Liver (tissue), 9 donors: ENCODE results near the gene ZMYND8. TPM values are rescaled to one million over a fixed set of nuclear protein-coding genes. Genes with fewer than 3 reads are reported as not detected.

ENCODE experiments used
- DNase-seq: peaks from one replicate; pipeline ENCODE4 v3.0.0-alpha.2; 2017; ENCODE audit warnings: low spot score
- H3K27ac ChIP-seq, 2 donors: one replicate each; pipeline ENCODE4 v1.7.0; 2013; ENCODE audit warnings: inconsistent platforms in 2 of 2, low read length in 2 of 2, control low read depth in 1 of 2, low read depth in 1 of 2, mild to moderate bottlenecking in 1 of 2
- H3K27me3 ChIP-seq, 4 donors: one replicate each; pipeline versions ENCODE4 v1.6.1 to v1.7.0; 2013; ENCODE audit warnings: low read length in 3 of 4, inconsistent platforms in 1 of 4, mild to moderate bottlenecking in 1 of 4, moderate library complexity in 1 of 4; ENCODE audit not compliant: control insufficient read depth in 4 of 4, insufficient read depth in 4 of 4
- H3K36me3 ChIP-seq, 4 donors: one replicate each; pipeline versions ENCODE4 v1.6.1 to v1.7.0; 2013; ENCODE audit warnings: low read length in 3 of 4, mild to moderate bottlenecking in 3 of 4, low read depth in 1 of 4, moderate library complexity in 1 of 4; ENCODE audit not compliant: control insufficient read depth in 4 of 4, insufficient read depth in 3 of 4
- H3K4me1 ChIP-seq, 4 donors: one replicate each; pipeline versions ENCODE4 v1.6.1 to v1.7.0; 2013; ENCODE audit warnings: low read length in 3 of 4, mild to moderate bottlenecking in 3 of 4, moderate library complexity in 1 of 4; ENCODE audit not compliant: control insufficient read depth in 4 of 4, insufficient read depth in 4 of 4
- H3K4me3 ChIP-seq, 3 donors: one replicate each; pipeline versions ENCODE4 v1.6.1 to v1.7.0; 2013; ENCODE audit warnings: low read length in 3 of 3, control low read depth in 1 of 3, low read depth in 1 of 3, mild to moderate bottlenecking in 1 of 3
- H3K9ac ChIP-seq, 2 donors: one replicate each; pipeline ENCODE4 v1.7.0; 2013; ENCODE audit warnings: low read length in 2 of 2, mild to moderate bottlenecking in 2 of 2, moderate library complexity in 2 of 2, control low read depth in 1 of 2, low read depth in 1 of 2
- H3K9me3 ChIP-seq, 4 donors: one replicate each; pipeline versions ENCODE4 v1.6.1 to v1.7.0; 2013; ENCODE audit warnings: low read length in 3 of 4; ENCODE audit not compliant: control insufficient read depth in 4 of 4
- ATF3 ChIP-seq: IDR thresholded peaks from 2 replicates; pipeline ENCODE4 v1.6.1; 2016; ENCODE audit warnings: antibody characterized with exemption
- CTCF ChIP-seq: fragments of 150-350 bp; IDR thresholded peaks from 2 replicates; pipeline ENCODE4 v1.5.1; 2017; ENCODE audit warnings: improper control_type of control experiment, low read depth, low read length; ENCODE audit not compliant: missing input control
- EGR1 ChIP-seq, 2 donors: IDR thresholded peaks; 2 replicates each; pipeline ENCODE4 v1.6.1; 2016 to 2018; ENCODE audit warnings: antibody characterized with exemption in 2 of 2, low read depth in 2 of 2
- FOXA1 ChIP-seq: IDR thresholded peaks from 2 replicates; pipeline ENCODE4 v1.6.1; 2016; ENCODE audit warnings: antibody characterized with exemption
- FOXA2 ChIP-seq: IDR thresholded peaks from 2 replicates; pipeline ENCODE4 v1.6.1; 2016; ENCODE audit warnings: antibody characterized with exemption
- GABPA ChIP-seq, 2 donors: IDR thresholded peaks in 1 of 2; conservative IDR thresholded peaks in 1 of 2; 2 replicates each; pipeline ENCODE4 v1.6.1; 2016; ENCODE audit warnings: antibody characterized with exemption in 2 of 2, mild to moderate bottlenecking in 1 of 2, moderate library complexity in 1 of 2
- HNF4A ChIP-seq, 2 donors: conservative IDR thresholded peaks; 2 replicates each; pipeline ENCODE4 v1.6.1; 2016; ENCODE audit warnings: antibody characterized with exemption in 2 of 2, mild to moderate bottlenecking in 2 of 2
- HNF4G ChIP-seq: IDR thresholded peaks from 2 replicates; pipeline ENCODE4 v1.6.1; 2016; ENCODE audit warnings: antibody characterized with exemption
- JUND ChIP-seq, 2 donors: IDR thresholded peaks; 2 replicates each; pipeline ENCODE4 v1.6.1; 2016; ENCODE audit warnings: antibody characterized with exemption in 2 of 2
- MAX ChIP-seq: IDR thresholded peaks from 2 replicates; pipeline ENCODE4 v1.6.1; 2016; ENCODE audit warnings: antibody characterized with exemption
- NR2F2 ChIP-seq: IDR thresholded peaks from 2 replicates; pipeline ENCODE4 v1.6.1; 2016; ENCODE audit warnings: antibody characterized with exemption
- RAD21 ChIP-seq, 2 donors: IDR thresholded peaks; 2 replicates each; pipeline ENCODE4 v1.6.1; 2016; ENCODE audit warnings: antibody characterized with exemption in 2 of 2, mild to moderate bottlenecking in 2 of 2
- REST ChIP-seq: IDR thresholded peaks from 2 replicates; pipeline ENCODE4 v1.6.1; 2016; ENCODE audit warnings: antibody characterized with exemption, mild to moderate bottlenecking
- RXRA ChIP-seq, 2 donors: IDR thresholded peaks; 2 replicates each; pipeline ENCODE4 v1.6.1; 2017 to 2018; ENCODE audit warnings: antibody characterized with exemption in 2 of 2, mild to moderate bottlenecking in 1 of 2
- SP1 ChIP-seq: IDR thresholded peaks from 2 replicates; pipeline ENCODE4 v1.6.1; 2018; ENCODE audit warnings: antibody characterized with exemption, mild to moderate bottlenecking
- TAF1 ChIP-seq: conservative IDR thresholded peaks from 2 replicates; pipeline ENCODE4 v1.6.1; 2016; ENCODE audit warnings: antibody characterized with exemption, mild to moderate bottlenecking
- YY1 ChIP-seq: IDR thresholded peaks from 2 replicates; pipeline ENCODE4 v1.6.1; 2016; ENCODE audit warnings: antibody characterized with exemption, mild to moderate bottlenecking
- ZBTB33 ChIP-seq: IDR thresholded peaks from 2 replicates; pipeline ENCODE4 v1.6.1; 2016; ENCODE audit warnings: antibody characterized with exemption
- WGBS: extraction: QIAGEN DNeasy Blood & Tissue Kit; methylation state at CpG from one replicate; pipeline ENCODE4 v1.1.7; 2013; 5-methylcytosine and 5-hydroxymethylcytosine counted together
- polyA plus RNA-seq, 2 donors: library from polyadenylated mRNA; stranded (reverse) in 1 of 2; unstranded in 1 of 2; fragments of 200-250 nt in 1 of 2; fragments of >200 nt in 1 of 2; fragmentation: Nextera tagmentation in 1 of 2; extraction: Ambion mirVana in 1 of 2; gene quantifications; one replicate each; pipeline versions ENCODE4 v1.2.1 to v1.2.3, GENCODE V29; 2013 to 2015
- total RNA-seq, 2 donors: library from RNA; depleted of rRNA; stranded (reverse); fragments of >200 nt; gene quantifications; one replicate each; pipeline ENCODE4 v1.2.3, GENCODE V29; 2014
- donor health status: healthy.
- donor health status: healthy.
- donor health status: healthy.
- donor health status: healthy.
- donor health status: healthy.

The ZMYND8 gene
- total and polyA plus RNA-seq, 4 donors = 3.3 to 23.5 (median 6.8) TPM

- DNase-seq = no peak
- Histone ChIP-seq H3K4me3 (no peak overlapping the region), H3K36me3 (no peaks in the 10 kb centered on the region), H3K9me3 (no peaks in the 10 kb centered on the region), H3K9ac (peak overlapping the region in 1 of 2 donors; percentile 17), H3K27ac (peak overlapping the region; percentile 44 to 76), H3K4me1 (peaks cover 17 to 48% (median 34%) of the 10 kb centered on the region in 4 donors), H3K27me3 (no peaks in the 10 kb centered on the region)
- TF ChIP-seq SP1 (no peak), EGR1 (IDR thresholded peaks at IDR 0.05; ENCODE audit: low read depth in 2 of 2) (no peak), TAF1 (no peak), RXRA (IDR thresholded peaks at IDR 0.05) (peak; percentile 9 to 10), ATF3 (no peak), JUND (IDR thresholded peaks at IDR 0.05) (no peak), RAD21 (IDR thresholded peaks at IDR 0.05) (peak in 1 of 2 donors; percentile 8), GABPA (IDR thresholded peaks at IDR 0.05 in 1 of 2, conservative IDR thresholded peaks at IDR 0.05 in 1 of 2) (no peak), HNF4A (conservative IDR thresholded peaks at IDR 0.05) (peak; percentile 66 to 75), CTCF (no peak), ZBTB33 (no peak), NR2F2 (no peak), FOXA1 (no peak), YY1 (no peak), HNF4G (peak; percentile 38), FOXA2 (no peak), MAX (no peak), REST (no peak)
- 36% methylated on average over 11 of the region's 11 CpGs for WGBS
Measured at GRCh38 chr20:47338131-47338628, 18.3 kb downstream of the ZMYND8 start.
